ENCODE measurements around the gene STAT1. TPM values are rescaled to one million over a fixed set of nuclear protein-coding genes. Genes with fewer than 3 reads are reported as not detected.

STAT1 gene
- total and polyA plus RNA-seq, 12 donors, result 8.9 to 438 (median 48.6) TPM

DNA sequence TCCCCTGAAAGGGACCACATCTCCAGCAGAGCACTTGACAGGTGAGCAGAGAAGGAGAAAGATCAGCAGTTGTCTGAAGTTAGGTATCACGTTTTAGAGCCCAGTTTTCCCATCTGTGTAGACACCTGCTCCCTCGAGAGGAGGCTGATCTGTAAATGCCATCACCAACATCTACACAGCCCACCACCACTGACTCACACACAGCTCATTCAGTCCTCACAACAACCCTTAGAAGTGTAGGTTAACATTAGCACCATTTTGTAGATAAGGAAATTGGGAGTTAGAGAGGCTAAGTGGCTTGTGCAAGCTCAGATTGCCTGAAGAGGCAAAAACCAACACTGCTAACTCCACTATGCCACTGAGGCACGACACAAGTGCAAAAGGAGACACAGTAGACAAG, 37.2 kb upstream of the STAT1 start:
- Histone ChIP-seq H3K27me3 (no peaks in the 10 kb centered on the region), H3K9me3 (no peaks in the 10 kb centered on the region), H3K27ac (peak overlapping the region in 1 of 10 donors; percentile 24), H3K36me3 (no peaks in the 10 kb centered on the region), H3K4me1 (peaks cover 0 to 35% (median 0%) of the 10 kb centered on the region in 9 donors), H3K4me3 (no peak overlapping the region)
- TF ChIP-seq, protein P1, sequence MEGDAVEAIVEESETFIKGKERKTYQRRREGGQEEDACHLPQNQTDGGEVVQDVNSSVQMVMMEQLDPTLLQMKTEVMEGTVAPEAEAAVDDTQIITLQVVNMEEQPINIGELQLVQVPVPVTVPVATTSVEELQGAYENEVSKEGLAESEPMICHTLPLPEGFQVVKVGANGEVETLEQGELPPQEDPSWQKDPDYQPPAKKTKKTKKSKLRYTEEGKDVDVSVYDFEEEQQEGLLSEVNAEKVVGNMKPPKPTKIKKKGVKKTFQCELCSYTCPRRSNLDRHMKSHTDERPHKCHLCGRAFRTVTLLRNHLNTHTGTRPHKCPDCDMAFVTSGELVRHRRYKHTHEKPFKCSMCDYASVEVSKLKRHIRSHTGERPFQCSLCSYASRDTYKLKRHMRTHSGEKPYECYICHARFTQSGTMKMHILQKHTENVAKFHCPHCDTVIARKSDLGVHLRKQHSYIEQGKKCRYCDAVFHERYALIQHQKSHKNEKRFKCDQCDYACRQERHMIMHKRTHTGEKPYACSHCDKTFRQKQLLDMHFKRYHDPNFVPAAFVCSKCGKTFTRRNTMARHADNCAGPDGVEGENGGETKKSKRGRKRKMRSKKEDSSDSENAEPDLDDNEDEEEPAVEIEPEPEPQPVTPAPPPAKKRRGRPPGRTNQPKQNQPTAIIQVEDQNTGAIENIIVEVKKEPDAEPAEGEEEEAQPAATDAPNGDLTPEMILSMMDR (IDR thresholded peaks at IDR 0.05), result no peak
- ATAC-seq (peak in 1 of 8 donors; percentile 29), DNase-seq (no peak)
- intact Hi-C loops (cut with DNase I), result loop anchor here in 9 of 10 donors (5.0 to 10.0 kb wide), 7 partner anchors 101 to 474 kb away; partner anchors contain the start of gene STAT4 (in 3 of the 9)
- 84 to 88% methylated on average over 3 of the region's 3 CpGs for WGBS, 2 donors

DNA sequence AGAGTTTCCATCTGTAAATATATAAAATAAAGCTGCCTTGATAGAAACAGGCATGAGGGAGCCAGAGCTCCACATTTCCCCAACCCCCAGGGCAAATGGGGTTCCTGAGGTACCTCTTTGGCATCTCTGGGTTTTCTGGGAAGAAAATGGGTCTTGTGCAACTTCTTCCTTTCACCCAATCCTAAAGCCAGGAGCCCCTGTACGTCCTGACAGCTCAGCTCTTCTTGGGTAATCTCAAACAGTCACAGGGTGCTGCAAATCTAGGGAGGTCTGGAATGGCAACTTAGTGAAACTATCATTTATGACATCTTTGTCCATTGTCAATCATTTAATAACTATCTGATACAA, 36.6 kb upstream of the STAT1 start:
- Histone ChIP-seq H3K36me3 (no peaks in the 10 kb centered on the region), H3K4me1 (peaks cover 0 to 34% (median 0%) of the 10 kb centered on the region in 9 donors), H3K27ac (peak overlapping the region in 2 of 10 donors; percentile 16 to 17), H3K27me3 (no peaks in the 10 kb centered on the region), H3K9me3 (no peaks in the 10 kb centered on the region), H3K4me3 (no peak overlapping the region)
- peak in 2 of 8 donors; percentile 27 to 38 for ATAC-seq
- WGBS, 2 donors, result 61 to 72% methylated on average over 1 of the region's 1 CpG
- intact Hi-C loops (cut with DNase I), result loop anchor here in 9 of 10 donors (5.0 to 10.0 kb wide), 7 partner anchors 102 to 474 kb away; partner anchors contain the start of gene STAT4 (in 3 of the 9)
- DNase-seq, result no peak
- TF ChIP-seq, protein P1 (IDR thresholded peaks at IDR 0.05), result no peak

DNA sequence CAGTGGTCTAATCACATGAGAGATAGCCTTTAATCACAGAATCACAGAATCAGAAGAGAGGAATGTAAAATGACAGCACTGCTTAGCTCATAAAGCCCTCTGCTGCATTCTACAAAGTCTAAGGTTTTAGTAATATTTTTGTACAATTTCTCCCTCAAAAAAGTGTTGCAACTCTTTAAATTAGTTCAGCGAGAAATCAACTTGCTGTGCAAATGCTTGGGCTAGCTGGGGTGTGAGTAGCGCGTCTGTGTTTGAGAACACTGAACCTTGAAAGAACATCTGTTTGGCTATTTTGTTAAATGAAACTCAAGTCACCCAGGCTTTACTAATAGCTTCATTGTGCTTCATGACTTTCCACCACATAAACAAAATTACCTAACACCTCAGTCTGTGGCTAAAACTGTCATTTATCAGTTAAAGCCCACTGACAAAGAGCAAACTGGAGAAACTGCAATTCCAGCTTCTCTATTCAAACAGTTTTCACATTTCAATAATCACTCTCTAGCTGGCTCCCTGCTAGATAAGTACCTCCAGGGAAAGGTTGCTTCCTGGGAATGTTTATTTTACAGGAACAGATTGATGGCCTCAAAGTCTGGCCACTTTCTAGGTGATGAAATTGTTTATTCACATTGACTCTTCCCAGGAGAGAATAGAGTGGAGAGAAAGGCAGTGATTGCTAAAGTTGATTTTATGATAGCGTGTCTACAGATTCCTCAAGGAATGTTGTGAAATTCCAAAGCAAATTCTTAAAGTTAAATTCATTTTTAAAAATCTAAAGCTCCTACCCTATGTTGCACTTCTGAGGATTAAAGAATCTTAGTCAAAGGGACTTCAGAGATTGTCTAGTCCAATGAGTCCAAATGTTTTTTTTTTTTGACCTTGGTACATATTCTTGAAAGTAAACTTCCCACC, 36.0 kb upstream of the STAT1 start:
- TF ChIP-seq, protein P1 (IDR thresholded peaks at IDR 0.05), result no peak
- Histone ChIP-seq H3K9me3 (no peaks in the 10 kb centered on the region), H3K27me3 (no peaks in the 10 kb centered on the region), H3K4me3 (no peak overlapping the region), H3K27ac (peak overlapping the region in 4 of 10 donors; percentile 16 to 35 (median 18)), H3K4me1 (peaks cover 0 to 34% (median 0%) of the 10 kb centered on the region in 9 donors), H3K36me3 (no peaks in the 10 kb centered on the region)
- peak in 6 of 8 donors; percentile 23 to 77 (median 72) for ATAC-seq
- 66 to 72% methylated on average over 4 of the region's 4 CpGs for WGBS, 2 donors
- intact Hi-C loops (cut with DNase I), result loop anchor here in 9 of 10 donors (5.0 to 10.0 kb wide), 7 partner anchors 102 to 475 kb away; partner anchors contain the start of gene STAT4 (in 3 of the 9)
- no peak for DNase-seq

DNA sequence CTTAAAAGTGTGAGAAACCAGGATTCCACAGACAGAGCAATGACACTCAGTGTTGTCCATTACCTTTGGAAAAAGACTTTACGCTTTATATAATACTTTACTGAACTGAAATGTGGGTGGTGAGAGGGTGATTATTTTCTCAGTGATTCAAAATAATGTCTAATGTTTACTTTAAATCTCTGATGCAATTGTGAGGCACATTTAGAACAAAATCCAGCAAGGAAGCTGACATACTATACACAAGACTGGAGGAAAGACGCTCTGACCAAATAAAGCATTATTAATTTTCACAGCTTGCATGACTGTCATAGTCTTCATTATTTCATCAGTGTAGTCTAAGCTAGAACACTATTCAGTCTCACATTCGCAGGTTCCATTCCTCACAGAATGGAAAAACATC, 34.1 kb upstream of the STAT1 start:
- H3K9me3 ChIP-seq, result peaks cover 0 to 8% (median 0%) of the 10 kb centered on the region in 11 donors
- H3K27ac ChIP-seq, result no peak overlapping the region
- TF ChIP-seq, protein P1 (IDR thresholded peaks at IDR 0.05), result no peak
- intact Hi-C loops (cut with DNase I), result no loop called here
- no peak overlapping the region for H3K4me3 ChIP-seq
- no peaks in the 10 kb centered on the region for H3K27me3 ChIP-seq
- ATAC-seq, result no peak
- H3K36me3 ChIP-seq, result no peaks in the 10 kb centered on the region
- DNase-seq, result no peak
- H3K4me1 ChIP-seq, result peaks cover 0 to 34% (median 0%) of the 10 kb centered on the region in 9 donors
- 93 to 97% methylated on average over 3 of the region's 3 CpGs for WGBS, 2 donors
